HG03066 (cell line): ENCODE measurements around the gene DNASE1L1.
"Not testable (repeated sequence)": the region's sequence is repeated elsewhere in the genome, so short reads cannot be mapped to it uniquely, and the experiment has no call there.

ENCODE experiments used
- ATAC-seq: cut with Tn5 transposase; IDR thresholded peaks from one replicate; pipeline ENCODE4 v1.9.1; 2021; ENCODE audit warnings: low read depth; ENCODE audit not compliant: unreplicated experiment

The DNASE1L1 gene

DNA sequence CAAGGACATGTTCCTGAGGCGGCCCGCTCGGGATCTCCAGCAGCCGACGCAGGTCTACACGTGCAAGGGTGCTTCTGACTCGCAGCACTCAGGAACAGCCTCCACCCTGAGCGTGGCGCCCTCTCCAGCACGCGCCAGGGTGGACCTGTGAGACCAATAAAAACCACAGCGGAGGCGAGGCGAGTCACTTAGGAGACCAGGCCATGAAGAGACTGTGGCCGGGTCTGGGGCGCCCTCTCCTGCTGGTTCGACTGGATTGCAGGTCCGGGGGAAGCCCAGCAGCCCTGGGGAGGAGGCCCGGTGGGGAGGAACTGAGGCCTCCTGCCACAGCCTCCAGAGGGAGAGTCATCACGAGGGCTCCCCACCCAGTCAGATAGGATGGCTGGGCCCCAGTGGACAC lies 21.0 kb downstream of the DNASE1L1 start:
- not testable (repeated sequence) for ATAC-seq

DNA sequence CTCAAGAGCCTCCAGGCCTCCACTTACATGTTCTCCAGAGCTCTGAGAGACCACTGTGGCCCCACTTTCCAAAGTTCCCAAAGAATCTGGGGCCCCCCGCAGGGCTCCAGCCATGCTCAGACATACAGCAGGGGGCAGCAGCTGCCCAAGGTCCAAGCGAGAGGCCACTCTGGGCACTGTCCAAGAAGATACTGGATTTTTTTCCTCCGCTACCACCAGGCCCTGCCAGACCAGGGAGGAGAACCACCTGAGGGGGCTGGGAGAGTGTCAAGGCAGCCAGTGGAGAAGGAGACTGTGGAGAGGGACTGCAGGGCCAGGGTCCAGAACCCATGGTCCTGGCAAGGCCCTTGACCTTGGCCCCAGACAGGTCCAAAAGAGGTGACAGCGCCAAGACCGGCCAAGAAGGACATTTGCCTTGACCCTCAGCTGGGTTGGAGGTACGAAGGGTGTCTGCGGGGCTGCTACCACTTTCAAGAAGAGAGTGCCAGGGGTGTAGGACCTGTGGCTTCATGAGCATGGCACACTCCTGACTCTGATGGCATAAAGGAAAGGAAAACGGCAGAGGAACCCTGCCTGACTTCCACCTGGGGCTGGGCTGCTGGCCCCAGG lies 24.7 kb downstream of the DNASE1L1 start:
- ATAC-seq: no peak

DNA sequence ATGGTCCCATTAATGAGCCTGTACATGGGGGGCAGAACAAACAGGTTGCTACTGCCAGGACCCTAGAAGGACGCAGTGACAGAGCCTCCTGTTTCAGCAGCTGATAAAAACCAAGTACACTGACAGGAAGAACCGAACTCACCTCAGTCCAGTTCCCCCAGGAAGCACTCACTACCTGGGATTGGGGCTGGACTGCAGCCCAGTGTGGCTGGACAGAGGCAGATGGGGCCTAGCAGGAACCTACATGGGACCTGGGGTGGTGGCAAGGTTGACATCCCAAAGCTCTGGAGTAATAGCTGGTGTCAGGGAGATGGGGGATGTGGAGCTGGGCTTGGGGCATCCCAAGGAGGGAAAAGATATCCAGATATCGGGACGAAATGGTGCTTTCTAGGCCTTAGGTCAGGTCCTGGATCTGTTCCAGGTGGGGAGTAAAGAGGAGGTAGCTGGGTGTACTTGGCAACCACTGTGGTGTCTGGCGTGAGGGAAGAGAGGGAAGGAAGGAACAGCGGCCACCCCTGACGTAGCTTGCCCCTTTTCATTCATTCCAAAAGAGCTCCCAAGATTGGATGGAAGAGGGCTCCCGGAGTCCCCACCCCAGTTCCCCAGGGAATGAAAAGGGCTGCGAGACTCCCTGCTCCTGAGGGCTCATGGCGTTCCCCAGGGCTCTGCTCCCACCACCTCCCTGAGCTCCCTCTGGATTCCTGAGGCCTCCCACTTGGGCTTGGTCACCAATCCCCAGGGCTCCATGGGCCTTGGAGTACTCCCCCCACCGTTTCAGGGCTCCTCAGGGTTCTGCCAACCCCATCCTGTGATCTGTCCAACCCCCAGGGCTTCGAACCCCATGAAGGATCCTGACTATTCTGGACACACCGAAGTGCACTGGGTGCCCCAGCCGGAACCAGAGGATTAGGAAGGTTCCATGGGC lies 25.4 kb downstream of the DNASE1L1 start:
- ATAC-seq: no peak

DNA sequence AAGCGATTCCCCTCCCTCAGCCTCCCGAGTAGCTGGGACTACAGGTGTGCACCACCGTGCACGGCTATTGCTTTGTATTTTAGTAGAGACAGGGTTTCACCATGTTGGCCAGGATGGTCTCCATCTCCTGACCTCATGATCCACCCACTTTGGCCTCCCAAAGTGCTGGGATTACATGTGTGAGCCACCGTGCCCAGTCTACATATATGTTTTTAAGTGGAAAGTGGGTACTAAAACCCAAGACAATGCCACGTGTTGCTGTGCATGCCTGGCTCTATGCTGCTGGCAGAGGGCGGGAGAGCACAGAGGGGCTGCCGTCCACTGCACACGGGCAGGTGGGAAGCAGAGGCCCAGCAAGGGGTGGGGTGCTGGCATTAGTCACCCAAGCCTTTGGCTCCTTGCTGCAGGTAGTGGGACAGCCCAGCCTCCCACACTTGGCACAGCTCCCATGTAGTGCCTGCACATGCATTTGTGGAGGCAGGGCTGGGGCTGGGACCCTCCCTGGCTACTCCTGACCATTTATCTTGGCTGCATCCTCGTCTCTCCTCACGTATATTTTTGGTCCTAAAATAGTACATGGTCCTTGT lies 26.5 kb downstream of the DNASE1L1 start:
- no peak for ATAC-seq

DNA sequence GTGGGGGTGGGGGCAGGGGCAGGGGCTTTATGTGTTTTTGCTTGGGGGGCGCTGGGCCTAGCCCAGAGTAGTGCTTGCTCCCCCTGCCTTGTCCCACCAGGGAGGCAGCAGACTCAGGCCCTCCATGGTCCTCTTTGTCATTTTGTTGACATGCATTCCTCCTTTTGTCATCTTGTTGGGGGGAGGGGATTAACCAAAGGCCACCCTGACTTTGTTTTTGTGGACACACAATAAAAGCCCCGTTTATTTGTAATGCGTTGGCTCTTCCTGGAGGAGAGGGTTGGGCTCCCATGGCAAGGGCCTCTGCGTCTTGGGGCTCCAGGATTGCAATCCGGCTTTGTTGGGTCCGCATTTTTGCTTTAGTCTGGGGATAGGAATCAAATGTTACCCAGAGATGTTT lies 27.8 kb downstream of the DNASE1L1 start:
- no peak for ATAC-seq

DNA sequence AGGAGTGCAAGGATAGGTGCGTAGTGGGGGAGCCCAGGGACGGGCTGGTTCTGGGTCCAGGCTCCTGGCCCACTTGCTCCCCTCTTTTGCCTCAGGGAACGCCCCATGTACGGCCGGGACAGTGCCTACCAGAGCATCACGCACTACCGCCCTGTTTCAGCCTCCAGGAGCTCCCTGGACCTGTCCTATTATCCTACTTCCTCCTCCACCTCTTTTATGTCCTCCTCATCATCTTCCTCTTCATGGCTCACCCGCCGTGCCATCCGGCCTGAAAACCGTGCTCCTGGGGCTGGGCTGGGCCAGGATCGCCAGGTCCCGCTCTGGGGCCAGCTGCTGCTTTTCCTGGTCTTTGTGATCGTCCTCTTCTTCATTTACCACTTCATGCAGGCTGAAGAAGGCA lies 28.3 kb downstream of the DNASE1L1 start:
- ATAC-seq: no peak

DNA sequence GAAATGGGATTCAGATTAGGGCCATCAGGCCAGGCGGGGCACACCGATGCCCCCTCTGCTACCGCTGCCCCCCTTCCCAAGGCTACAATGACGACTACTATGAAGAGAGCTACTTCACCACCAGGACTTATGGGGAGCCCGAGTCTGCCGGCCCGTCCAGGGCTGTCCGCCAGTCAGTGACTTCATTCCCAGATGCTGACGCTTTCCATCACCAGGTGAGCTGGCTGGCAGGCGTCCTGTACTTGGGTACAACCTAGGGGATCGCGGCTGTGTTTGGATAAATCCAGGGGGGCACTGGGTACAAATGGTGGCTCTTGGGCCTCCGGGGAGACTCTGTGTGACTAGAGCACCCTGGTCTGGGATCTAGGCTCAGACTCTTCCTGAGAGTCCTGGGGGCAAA lies 28.9 kb downstream of the DNASE1L1 start:
- ATAC-seq: no peak

DNA sequence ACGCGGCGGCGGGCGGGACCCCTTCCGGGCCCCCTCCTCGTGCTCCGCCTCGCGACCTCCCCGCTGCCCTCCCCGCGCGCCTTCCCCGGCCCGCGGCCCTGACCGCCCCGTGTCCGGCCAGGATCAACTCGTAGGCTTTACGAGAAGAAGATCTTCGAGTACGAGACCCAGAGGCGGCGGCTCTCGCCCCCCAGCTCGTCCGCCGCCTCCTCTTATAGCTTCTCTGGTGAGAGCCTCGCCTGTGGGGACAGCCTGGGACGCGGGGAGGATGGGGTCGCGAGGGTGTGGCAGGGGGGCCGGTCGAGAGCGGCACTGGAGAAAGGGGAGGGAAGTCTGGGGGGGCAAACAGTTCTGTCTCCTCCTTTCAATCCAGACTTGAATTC lies 29.5 kb downstream of the DNASE1L1 start:
- ATAC-seq: no peak

DNA sequence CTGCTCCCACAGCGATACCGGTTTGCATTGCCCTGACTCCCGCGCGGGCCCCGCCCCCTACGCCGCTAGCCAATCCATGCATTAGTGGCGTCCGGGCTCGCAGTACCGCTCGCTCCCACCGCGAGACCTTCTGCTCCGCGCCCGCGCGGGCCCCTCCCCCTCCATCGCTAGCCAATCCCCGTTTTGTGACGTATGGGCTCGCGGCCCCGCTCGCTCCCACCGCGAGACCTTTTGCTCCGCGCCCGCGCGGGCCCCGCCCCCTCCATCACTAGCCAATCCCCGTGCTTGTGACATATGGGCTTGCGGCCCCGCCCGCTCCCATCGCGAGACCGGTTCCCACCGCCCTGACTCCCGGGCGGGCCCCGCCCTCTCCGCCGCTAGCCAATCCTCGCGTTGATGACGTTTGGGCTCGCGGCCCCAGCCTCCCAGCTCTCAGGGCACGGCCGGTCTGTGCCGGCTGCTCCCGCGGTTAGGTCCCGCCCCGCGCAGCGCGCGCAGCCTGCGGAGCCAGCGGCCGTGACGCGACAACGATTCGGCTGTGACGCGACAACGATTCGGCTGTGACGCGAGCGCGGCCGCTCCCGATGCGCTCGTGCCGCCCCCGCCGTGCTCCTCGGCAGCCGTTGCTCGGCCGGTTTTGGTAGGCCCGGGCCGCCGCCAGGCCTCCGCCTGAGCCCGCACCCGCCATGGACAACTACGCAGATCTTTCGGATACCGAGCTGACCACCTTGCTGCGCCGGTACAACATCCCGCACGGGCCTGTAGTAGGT lies 30.1 kb downstream of the DNASE1L1 start, which contains the start of gene EMD:
Gene EMD (plus strand): TSS at position 497 of the 770 bp plus-strand sequence. CDS start 190 bp downstream, at position 687.
- ATAC-seq: peak; percentile 77

DNA sequence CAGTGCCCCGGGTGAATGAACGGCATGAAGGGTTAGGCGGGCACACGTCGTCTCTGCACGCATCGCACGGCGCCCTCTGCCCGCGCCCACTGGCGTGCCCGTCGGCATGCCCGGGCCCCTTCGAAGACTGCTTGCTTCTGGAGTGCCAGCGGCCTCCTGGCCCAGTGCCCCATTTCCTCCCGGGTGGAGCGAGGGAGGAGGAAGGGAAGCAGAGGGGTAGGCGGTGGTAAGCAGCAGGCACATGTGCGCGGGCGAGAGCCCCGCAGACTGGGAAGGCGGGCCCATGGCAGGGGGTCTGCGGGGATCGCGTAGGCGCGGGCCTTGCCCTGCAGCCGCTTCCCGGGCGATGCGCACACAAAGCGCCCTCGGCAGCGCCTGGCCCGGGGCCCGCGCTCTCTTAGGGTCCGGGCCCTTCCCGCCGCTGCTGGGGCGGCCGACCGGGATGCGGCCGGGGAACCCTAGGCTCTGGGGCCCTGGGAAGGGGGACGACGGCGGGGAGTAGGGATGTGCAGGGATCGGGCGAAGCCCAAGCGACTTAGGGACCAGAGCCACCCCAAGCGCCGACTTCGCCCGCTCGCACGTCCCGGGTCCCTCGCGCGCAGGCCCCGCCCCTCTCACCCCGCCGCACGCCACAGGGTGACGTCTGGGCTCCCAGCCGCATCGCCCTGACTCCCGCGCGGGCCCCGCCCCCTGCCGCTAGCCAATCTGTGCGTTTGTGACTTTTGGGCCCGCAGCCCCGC lies 30.8 kb downstream of the DNASE1L1 start:
- peak; percentile 1 for ATAC-seq

DNA sequence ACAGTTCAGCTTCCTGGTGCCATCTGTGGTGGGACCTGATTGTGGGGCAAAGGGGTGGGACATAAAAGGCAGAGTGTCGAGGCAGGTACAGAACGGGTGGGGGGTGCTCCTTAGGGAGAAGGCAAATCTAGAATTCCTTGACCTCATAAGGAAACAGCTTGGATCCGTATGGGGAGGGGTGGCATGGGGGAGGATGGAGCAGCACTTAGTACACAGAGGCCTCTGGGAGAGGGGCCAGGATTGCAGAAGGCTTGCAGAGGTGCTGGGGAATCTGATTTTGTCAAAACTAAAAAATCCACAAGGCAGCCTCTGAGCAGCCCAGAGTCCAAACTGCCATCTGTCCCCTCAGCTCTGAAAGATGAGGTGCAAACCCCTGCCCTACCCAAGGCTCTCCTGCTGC lies 32.3 kb downstream of the DNASE1L1 start:
- ATAC-seq: no peak

DNA sequence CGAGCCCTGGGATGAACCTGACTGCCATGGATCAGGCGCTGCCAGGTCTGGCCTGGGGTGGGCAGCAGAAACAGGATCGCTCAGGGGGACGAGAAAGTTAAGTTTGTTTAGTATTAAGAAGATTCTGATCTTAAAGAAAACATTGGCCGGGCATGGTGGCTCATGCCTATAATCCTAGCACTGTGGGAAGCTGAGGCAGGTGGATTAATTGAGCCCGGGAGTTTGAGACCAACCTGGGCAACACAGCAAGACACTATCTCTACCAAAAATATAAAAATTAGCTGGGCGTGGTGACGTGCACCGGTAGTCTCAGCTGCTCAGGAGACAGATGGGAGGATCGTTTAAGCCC lies 33.9 kb downstream of the DNASE1L1 start:
- ATAC-seq: no peak

DNA sequence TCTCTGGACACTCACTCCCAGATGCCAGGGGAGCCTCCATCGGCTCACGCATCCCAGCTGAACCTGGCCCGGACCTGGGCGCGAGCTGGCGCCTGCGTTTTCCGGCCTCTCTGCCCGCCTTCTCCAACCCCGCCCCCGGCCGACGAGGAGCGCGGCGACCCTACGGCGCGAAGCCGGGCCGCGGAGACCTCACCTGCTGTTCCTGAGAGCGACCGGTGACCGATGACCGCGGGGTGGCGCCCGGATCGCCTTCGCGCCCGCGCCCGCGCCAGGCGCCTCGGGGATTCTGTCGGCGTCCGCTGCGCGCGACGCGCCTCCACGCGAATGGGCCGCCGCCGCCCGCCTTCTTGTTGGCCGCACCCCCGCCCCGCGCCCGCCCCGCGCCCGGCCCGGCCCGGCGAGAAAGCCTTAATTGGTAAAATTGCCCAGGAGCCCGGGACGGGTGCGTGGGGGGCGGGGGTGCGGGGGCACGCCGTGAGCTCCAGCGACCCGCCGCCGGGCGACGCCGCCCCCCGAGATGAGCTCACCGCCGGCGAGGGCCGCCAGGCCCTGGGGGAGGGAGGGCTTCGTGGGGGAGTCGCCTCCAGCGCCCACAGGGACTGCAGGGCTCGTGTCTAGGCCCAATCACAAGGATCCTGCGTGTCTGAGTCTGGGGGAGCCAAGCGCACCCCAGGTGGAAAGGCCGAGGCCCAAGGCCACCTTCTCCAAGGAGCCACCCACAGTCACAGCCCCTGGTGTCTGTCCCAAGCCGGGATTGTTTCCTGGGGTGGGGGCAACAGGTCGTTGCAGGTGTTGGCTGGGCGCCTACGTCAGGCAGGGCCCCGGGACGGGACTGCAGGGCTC lies 34.5 kb downstream of the DNASE1L1 start, which contains the start of gene FLNA:
Gene FLNA (minus strand): TSS at position 322 of the 843 bp plus-strand sequence. CDS start 3,389 bp downstream, outside the sequence.
- no peak for ATAC-seq

DNA sequence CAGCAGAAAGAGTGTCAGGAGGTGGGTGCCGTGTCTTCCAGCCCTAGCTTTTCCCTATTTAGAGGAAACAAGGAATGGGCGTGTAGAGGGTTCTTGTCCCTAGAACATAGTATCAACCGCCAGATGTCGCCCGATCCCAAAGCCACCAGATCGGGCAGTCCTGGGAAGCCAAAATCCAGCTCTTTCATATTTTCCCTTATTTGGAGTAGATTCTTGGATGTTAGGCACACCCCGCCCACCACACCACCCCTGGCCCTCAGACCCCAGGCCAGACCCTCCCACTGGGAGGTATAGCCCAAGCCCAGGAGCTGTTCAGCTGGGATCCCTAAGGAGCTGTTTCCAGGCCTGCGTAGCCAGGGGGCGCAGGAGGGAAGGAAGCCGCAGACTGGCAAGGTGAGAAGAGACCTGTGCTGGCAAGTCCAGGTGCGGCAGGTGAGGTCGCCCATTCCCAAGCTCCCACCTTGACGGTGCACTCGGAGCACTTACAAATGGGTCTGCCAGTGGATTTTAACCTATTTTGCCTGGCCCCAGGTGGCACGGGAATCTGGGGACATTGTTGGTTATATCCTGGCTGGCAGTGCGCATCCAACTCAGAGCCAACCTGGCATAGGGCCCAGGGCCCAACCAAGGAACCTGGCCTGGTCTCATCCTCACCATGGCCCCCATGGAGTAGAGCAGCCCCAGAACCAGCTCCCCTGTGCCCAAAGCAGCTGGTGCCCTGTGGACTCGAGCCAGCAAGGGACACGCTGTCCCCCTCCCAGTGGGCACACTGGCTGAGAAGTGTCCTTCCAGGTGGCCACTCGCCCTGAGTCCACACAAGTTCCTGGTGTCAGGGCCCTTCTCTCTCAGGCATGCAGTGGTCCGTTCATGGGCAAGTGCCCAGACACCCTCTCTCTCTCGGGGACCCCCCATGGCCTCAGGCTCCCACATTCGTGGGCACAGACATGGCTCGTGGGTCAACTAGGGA lies 35.4 kb downstream of the DNASE1L1 start:
- ATAC-seq: no peak

DNA sequence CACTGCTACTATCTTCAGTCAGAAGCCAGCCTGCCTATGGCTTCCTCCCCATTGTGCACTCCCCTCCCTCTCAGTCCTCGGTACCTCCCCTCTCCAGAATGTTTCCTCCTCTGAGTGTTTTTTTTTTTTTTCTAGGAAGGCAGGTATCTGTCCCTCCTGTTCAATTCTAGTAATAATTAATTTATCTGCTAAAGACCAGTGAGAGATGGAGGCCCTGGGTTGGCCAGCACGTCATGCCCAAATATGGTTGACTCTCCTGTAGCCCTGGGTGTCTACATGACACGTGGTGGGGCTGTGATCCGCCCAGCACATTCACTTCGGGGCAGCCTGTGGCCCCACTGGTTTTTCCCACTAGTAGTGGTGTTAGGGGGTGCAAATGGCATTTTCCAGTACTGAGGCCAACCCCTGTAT lies 36.4 kb downstream of the DNASE1L1 start:
- no peak for ATAC-seq

DNA sequence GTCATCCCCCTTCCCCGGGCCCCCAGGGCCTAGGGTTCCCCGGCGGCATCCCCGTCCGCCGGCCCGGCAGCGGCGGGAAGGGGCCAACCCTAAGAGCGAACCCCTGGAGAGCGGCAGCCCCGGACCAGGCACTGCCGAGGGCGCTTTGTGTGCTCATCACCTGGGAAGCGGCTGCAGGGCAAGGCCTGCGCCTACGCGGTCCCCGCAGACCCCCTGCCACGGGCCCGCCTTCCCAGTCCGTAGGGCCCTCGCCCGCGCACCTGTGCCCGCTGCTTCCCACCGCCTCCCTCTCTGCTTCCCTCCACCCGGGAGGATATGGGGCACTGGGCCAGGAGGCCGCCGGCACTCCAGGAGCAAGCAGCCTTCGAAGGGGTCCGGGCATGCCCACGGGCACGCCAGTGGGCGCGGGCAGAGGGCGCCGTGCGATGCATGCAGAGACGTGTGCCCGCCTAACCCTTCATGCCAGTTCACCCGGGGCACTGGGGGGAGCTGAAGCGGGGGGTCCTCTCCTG lies 37.2 kb downstream of the DNASE1L1 start:
- ATAC-seq: no peak

DNA sequence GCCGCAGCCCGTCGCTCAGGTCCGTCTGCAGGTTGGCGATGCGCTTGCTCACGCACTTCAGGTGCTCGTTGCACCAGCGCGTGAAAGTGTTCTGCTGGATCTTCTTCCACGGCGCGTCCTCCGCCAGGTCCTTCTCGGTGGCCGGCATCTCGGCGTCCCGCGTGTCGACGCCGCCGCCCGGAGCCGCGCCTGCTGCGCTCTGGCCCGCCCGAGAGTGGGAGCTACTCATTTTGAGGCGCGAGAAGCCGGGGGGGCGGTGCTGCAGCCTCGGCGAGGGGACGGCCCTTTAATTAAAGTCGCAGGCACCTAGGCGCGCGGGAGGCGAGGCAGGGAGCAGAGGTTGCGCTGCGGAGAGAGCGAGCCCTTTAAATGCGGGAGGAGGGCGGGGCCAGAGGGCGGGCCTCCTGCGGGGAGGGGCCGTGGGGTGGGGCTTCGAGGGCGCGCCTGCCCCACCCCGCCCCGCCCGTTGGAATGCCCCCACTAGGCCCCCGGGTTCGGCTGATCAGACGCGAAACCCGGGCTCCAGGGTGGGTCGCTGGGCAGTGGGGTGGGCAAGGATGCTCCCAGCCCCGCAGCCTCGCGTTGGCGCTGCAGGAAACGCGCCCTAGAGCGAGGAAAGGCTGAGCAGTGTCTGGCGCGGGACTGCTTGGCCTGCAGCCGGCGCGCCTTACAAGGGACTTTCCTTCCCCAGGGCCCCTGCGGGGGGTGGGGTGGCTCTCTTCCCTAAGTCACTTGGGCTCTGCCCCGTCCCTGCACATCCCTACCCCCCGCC lies 37.9 kb downstream of the DNASE1L1 start:
- peak; percentile 53 for ATAC-seq
